ENCODE results near the gene KIAA1671.

KIAA1671 gene

DNA sequence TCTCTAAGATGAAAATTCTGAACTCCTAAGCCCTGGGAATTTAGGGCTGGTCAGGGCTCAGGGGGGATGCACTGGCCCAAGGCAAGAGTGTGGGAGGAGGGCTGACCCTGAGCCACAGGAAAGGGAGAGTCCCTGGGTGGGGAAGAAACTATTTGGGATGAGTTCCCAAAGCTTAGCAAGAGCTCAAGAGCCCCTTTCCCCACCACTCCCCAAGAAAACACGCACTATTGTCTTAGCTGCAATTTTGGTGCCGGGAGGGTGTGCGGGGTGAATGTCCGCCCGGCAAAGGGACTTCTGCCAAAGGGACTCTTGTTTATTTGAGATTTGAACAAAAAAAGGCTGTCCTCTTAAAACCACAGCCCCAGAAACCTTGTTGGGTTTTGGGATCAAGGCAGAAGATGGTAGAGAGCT lies 37.0 kb downstream of the KIAA1671 start:
- DNase-seq (ENCODE audit: extremely low read depth, low read depth): no peak
- TF ChIP-seq, protein P1, sequence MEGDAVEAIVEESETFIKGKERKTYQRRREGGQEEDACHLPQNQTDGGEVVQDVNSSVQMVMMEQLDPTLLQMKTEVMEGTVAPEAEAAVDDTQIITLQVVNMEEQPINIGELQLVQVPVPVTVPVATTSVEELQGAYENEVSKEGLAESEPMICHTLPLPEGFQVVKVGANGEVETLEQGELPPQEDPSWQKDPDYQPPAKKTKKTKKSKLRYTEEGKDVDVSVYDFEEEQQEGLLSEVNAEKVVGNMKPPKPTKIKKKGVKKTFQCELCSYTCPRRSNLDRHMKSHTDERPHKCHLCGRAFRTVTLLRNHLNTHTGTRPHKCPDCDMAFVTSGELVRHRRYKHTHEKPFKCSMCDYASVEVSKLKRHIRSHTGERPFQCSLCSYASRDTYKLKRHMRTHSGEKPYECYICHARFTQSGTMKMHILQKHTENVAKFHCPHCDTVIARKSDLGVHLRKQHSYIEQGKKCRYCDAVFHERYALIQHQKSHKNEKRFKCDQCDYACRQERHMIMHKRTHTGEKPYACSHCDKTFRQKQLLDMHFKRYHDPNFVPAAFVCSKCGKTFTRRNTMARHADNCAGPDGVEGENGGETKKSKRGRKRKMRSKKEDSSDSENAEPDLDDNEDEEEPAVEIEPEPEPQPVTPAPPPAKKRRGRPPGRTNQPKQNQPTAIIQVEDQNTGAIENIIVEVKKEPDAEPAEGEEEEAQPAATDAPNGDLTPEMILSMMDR (IDR thresholded peaks at IDR 0.05; ENCODE audit: low read depth, low read length): no peak

DNA sequence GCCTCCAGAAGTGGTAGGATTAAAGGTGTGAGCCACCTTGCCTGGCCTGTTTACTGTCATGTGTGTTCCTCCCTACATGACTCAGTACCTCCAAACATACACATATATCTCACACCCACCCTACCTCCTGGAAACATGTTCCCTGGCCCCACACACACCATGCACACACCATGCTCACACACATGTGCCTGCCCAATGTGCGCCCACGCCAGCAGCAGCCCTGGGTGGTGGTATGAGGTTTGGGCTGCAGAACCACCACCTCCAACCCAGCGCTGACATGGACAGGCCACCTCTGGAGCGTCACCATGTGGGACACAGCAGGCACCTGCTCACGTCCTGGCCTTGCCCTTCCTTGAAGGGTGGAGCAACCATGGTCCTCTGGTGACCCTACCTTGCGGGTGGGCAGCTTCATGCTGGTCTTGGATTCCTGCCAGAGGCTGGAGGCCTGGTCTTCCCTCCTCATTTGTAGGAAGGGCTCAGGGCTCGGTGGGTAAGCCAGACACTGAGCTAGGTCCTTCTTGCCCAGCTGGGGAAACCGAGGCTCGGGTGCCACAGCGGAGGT lies 37.9 kb downstream of the KIAA1671 start:
- TF ChIP-seq, protein P1 (IDR thresholded peaks at IDR 0.05; ENCODE audit: low read depth, low read length): no peak

DNA sequence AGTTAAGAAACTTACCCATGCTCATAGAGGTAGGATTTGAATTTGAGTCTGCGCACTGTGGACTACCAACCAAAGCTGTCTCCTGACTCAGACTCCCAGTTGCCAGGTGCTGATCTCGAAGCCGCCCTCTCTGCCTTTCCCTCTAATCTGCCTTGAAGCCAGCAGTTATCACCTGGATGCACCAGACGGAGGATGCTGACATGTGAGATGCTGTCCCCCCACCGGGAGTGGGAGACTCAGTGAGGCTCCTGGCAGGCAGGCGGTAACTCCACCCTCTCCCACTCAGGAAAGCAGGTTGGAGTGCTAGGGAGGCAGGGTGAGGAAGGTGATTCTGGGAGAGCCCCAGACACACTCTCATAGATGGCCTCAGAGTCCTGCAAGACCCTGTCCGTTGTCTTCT lies 40.4 kb downstream of the KIAA1671 start:
- no peak for DNase-seq (ENCODE audit: extremely low read depth, low read depth)
- TF ChIP-seq, protein P1 (IDR thresholded peaks at IDR 0.05; ENCODE audit: low read depth, low read length): no peak

More for the DNA sequence above, 37.9 kb downstream of the KIAA1671 start:
- no peak for DNase-seq (ENCODE audit: extremely low read depth, low read depth)

DNA sequence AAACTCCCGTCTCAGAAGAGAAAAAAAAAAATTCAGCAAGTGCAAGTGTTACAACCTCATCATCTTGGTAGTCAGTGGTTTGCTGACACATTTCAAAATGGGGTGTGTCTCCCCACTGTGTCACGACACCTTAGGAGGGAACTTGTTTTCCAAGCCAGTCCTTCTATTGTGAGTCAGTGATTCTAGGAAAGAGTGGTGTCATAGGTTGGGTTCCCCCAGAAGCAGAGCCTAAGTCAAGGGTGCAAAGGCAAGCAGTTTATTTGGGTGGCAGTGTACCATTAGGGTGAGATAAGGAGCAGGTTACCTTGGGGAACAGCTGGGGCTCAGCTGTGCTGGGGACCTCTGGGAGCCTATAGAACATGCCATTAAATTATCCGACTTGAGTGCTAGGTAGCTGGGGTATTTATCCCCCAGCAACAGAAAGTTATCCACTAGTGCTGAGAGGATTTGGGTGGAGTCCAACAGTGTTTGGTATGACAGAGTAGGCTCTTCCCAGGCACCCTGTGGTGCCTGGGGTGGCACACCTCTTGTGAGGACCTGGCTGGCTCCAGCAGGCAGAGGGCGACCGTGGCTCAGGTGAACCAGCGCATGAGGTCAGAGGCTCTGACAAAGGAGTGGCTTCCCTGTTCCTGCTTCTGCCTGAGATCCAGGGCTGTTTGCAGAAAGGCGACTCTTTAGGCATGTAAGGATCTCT lies 41.7 kb downstream of the KIAA1671 start:
- TF ChIP-seq, protein P1 (IDR thresholded peaks at IDR 0.05; ENCODE audit: low read depth, low read length): no peak
- DNase-seq (ENCODE audit: extremely low read depth, low read depth): no peak

DNA sequence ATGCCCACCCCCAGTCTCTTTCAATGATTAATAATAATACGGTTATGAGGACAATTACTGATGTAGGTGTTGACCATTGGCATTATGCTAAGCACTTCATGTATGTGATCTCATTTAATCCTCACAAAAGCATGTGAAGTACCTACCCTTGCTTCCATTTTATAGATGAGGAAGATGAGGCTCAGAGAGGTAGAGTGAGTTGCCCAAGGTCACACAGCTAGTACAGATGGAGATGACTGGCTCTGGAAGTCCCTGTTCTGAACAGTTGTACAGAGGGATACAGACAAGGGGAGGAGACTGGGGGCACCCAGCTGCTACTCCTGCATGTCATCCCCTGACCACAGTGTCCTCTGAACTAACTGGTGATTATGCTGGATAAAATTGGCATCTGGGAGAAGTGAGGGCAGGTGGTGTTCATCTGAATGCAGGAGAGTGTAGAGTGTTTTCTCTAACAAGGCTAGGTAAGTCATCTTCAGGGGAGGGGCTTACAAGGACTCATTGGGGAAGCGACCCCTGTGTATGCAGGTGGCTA lies 43.2 kb downstream of the KIAA1671 start:
- no peak for DNase-seq (ENCODE audit: extremely low read depth, low read depth)
- TF ChIP-seq, protein P1 (IDR thresholded peaks at IDR 0.05; ENCODE audit: low read depth, low read length): no peak

DNA sequence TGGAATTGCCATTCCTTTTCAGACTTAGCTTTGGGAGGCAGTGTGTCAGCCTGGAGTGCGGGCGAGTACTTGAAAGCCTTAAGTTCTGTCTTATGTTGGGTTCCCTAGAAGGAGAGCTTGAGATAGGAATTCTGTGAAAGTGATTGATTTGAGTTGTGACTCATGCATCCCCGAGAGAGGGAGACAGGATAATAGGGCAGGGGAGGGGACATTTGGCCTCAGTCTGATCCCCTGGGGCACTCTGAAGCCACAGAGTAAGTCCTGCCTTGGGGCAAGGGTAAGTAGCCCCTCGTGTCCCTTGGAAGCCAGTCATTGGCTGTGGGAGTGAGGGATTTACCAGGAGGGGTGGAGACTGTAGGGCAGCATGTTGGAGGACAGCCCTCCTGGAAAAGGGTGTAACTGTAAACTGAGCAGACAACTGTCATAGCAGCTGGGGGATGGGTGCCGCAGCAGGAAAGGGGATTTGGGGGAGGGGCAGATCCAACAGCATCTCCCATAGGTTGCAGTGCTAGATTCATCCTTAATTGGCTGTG lies 44.0 kb downstream of the KIAA1671 start:
- DNase-seq (ENCODE audit: extremely low read depth, low read depth): no peak
- TF ChIP-seq, protein P1 (IDR thresholded peaks at IDR 0.05; ENCODE audit: low read depth, low read length): no peak

DNA sequence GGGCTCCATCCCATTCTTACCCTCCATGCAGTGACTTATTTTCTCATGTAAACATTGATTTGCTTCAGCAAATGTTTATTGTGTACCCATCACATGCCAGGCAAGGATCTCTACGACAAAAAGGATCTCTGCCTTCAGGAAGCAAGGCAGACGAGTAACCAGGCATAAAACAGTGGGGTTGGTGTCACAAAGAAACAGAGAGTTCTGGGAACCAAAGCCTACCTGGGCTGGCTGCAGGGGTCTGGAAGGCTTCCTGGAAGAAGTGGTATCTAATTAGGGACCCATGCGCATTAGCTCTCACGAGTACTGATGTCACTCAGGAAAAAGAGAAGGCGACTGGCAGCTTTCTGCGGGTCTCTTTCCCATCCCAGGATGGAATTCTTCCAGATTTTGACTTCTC lies 44.5 kb downstream of the KIAA1671 start:
- TF ChIP-seq, protein P1 (IDR thresholded peaks at IDR 0.05; ENCODE audit: low read depth, low read length): no peak
- no peak for DNase-seq (ENCODE audit: extremely low read depth, low read depth)

Measured in AG09319 (cell line).